Tongue (tissue), 2 donors: Measurements from ENCODE around the gene MMP23B. TPM values are rescaled to one million over a fixed set of nuclear protein-coding genes. Genes with fewer than 3 reads are reported as not detected.
"Not testable (repeated sequence)": the region's sequence is repeated elsewhere in the genome, so short reads cannot be mapped to it uniquely, and the experiment has no call there.

Source experiments
- DNase-seq: peaks from one replicate; pipeline ENCODE4 v3.0.0-alpha.2; 2015
- total RNA-seq: library from RNA; depleted of rRNA; stranded (reverse); fragments of >200 nt; gene quantifications from one replicate; pipeline ENCODE4 v1.2.3, GENCODE V29; 2014

Gene MMP23B
- total RNA-seq: 18.1 TPM

- peak; percentile 77 for DNase-seq
Observed at GRCh38 chr1:1631782-1632420, at the start of gene MMP23B. MMP23B (plus strand) TSS chr1:1632173; CDS start chr1:1632219, 46 bp downstream.

- no peak for DNase-seq
Observed at GRCh38 chr1:1582585-1583346, 49.2 kb upstream of the MMP23B start.

- DNase-seq: no peak
Observed at GRCh38 chr1:1583347-1584010, 48.5 kb upstream of the MMP23B start.

GRCh38 chr1:1591452-1591851 is 40.5 kb upstream of the MMP23B start:
- DNase-seq: no peak

GRCh38 chr1:1593834-1594601 is 38.0 kb upstream of the MMP23B start:
- DNase-seq: no peak

- peak; percentile 32 for DNase-seq
Observed at GRCh38 chr1:1594602-1595260, 37.2 kb upstream of the MMP23B start.

GRCh38 chr1:1595341-1595740 is 36.6 kb upstream of the MMP23B start:
- not testable (repeated sequence) for DNase-seq

- no peak for DNase-seq
Observed at GRCh38 chr1:1596493-1597274, 35.3 kb upstream of the MMP23B start.

GRCh38 chr1:1597275-1597930 is 34.6 kb upstream of the MMP23B start:
- no peak for DNase-seq

- no peak for DNase-seq
Observed at GRCh38 chr1:1598051-1598719, 33.8 kb upstream of the MMP23B start.

- no peak for DNase-seq
Observed at GRCh38 chr1:1598720-1599029, 33.3 kb upstream of the MMP23B start.

GRCh38 chr1:1599030-1599934 is 32.7 kb upstream of the MMP23B start:
- DNase-seq: peak; percentile 24

GRCh38 chr1:1599935-1600860 is 31.8 kb upstream of the MMP23B start, which contains the start of gene FNDC10:
FNDC10 (minus strand) TSS chr1:1600135; CDS start chr1:1600015, 120 bp downstream.
- no peak for DNase-seq

- no peak for DNase-seq
Observed at GRCh38 chr1:1600861-1601563, 31.0 kb upstream of the MMP23B start.

GRCh38 chr1:1601564-1602303 is 30.2 kb upstream of the MMP23B start:
- DNase-seq: no peak

- DNase-seq: no peak
Observed at GRCh38 chr1:1602304-1602967, 29.5 kb upstream of the MMP23B start.
